GM21825 (cell line): ENCODE data around the gene LAPTM4A.
"Not testable (repeated sequence)": the region's sequence is repeated elsewhere in the genome, so short reads cannot be mapped to it uniquely, and the experiment has no call there.

ENCODE experiments used
- ATAC-seq: cut with Tn5 transposase; IDR thresholded peaks from one replicate; pipeline ENCODE4 v1.9.1; 2021; ENCODE audit warnings: mild to moderate bottlenecking, moderate library complexity; ENCODE audit not compliant: unreplicated experiment

LAPTM4A gene

GRCh38 chr2:20051532-20052228 is at the start of gene LAPTM4A:
TSS of gene LAPTM4A (minus strand) at chr2:20051628. CDS start at chr2:20051520, 108 bp downstream.
- ATAC-seq = peak; percentile 93

GRCh38 chr2:20100711-20101110 is 49.3 kb upstream of the LAPTM4A start:
- ATAC-seq = no peak

DNA sequence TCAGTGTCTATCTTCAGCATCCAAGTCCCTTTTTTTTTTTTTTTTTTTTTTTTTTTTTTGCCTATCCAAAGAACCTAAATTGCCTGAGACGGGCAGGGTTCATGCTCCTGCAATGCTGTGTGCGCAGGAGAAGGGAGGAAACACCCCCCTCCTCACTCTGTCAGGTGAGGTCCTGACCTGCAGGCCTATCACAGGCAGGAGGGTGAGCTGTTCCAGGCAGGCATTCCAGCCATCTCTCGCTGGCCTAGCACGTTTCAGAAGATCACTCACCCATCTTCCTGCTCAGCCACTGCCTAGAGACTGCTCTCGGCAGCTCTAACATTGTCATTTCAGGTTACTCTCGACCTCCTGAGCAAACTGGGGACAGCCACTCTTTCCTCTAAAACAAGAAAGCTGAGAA is 48.4 kb upstream of the LAPTM4A start:
- no peak for ATAC-seq

DNA sequence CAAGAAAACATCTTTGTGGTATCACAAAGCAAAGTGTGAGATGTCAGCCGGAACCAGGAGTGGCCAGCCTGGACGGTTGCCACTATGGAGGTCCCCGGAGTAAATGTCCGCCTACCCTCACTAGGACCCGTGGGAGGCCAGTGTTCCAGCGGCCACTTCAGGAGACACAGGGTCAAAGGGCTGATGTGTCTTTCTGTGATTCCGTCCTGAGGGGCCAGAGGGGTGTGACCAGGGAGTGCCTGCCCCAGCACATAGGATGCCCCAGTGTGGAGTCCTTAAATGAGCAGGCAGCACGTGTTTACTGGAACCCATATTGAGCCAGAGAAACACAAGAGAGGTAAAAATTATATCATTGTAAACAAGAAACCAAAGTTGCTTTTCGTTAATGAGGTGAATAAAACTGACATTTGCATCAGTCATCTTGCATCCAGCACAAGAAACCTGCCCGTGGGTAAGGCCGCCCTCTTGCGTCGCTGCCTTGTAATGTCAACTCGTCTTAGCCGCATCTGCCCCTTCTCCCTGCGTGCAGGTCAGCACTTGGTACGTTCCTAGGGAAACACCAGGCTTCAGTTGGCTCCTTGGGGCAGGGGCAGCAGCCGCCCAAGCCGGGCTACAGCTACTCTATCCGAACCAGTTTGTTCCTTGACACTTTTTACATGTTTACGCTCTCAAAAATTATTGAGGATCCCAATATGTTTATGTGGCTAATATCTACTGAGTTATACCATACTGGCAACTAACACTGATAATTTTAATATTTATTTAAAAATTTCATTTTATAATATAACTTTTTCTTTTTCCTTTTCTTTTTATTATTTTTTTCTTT is 46.7 kb upstream of the LAPTM4A start:
- peak; percentile 92 for ATAC-seq

GRCh38 chr2:20095469-20095868 is 44.0 kb upstream of the LAPTM4A start:
- no peak for ATAC-seq

DNA sequence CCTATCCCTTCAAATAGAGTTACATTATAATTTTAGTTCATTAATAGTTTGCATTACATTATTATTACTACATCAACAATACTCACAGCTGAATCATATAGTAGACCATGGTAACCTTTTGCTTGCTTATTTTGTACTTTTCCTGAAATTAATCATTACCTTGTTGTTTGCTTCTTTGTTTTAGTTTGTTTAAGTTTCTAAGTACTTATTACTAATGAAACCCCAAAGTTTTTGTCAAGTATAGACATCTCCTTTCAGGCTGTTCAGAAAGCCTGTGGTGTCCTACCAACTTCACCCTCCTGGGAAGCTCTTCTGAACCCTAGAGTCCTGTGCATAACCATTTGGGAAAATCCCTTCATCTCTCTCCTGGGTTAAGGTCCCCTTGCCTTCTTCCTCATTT is 43.5 kb upstream of the LAPTM4A start:
- ATAC-seq = no peak

GRCh38 chr2:20094142-20094755 is 42.8 kb upstream of the LAPTM4A start:
- ATAC-seq = no peak

GRCh38 chr2:20093263-20094141 is 42.1 kb upstream of the LAPTM4A start:
- no peak for ATAC-seq

GRCh38 chr2:20092901-20093235 is 41.4 kb upstream of the LAPTM4A start:
- ATAC-seq = no peak

GRCh38 chr2:20092226-20092900 is 40.9 kb upstream of the LAPTM4A start:
- no peak for ATAC-seq

GRCh38 chr2:20091305-20091991 is 40.0 kb upstream of the LAPTM4A start:
- no peak for ATAC-seq

DNA sequence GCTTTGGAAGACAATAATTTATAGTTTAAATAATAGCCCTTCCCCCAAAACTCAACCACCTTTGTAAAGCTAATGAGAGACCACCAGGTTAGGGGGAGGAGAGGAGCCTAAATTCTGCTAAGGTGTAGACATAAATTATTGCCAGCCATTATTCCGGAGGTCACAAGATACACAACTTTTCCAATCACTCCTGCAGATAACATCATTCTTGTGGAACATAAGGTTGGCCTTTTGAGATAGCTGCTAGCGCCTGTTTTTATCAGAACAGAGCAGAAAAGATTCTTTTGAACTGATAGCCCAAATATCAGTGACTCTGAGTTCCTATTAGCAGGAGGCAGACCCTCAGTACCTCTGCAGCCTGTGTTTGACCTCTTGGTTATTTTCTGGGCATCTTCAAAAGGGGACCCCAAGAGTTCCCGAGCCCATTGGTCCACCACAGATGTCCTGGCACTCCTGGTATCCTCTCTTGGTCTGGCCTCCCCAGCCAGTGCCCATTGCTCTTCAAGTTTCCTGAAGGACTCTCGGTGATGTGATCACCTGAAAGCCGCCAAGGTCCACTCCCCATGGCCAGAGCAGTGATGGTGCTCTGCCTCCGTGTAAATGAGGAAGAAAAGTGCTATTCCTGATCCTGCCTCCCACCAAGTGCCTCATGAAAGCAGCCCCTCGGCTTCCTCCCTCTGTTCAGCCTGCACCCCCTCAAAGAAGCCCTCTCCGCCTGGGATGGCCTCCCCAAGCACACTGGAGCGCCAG is 38.5 kb upstream of the LAPTM4A start:
- ATAC-seq = no peak

DNA sequence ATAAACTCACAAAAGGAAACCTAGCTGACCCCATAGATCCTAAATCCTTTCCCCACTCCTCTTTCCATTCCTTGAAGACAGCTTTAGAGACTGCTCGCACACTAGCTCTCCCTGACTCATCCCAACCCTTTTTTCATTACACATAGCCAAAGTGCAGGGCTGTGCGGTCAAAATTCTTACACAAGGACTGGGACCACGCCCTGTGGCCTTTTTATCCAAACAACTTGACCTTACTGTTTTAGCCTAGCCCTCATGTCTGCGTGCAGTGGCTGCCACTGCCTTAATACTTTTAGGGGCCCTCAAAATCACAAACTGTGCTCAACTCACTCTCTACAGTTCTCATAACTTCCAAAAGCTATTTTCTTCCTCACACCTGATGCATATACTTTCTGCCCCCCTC is 34.5 kb upstream of the LAPTM4A start:
- ATAC-seq = not testable (repeated sequence)

- not testable (repeated sequence) for ATAC-seq
Observed at GRCh38 chr2:20082812-20083211, 31.4 kb upstream of the LAPTM4A start.

DNA sequence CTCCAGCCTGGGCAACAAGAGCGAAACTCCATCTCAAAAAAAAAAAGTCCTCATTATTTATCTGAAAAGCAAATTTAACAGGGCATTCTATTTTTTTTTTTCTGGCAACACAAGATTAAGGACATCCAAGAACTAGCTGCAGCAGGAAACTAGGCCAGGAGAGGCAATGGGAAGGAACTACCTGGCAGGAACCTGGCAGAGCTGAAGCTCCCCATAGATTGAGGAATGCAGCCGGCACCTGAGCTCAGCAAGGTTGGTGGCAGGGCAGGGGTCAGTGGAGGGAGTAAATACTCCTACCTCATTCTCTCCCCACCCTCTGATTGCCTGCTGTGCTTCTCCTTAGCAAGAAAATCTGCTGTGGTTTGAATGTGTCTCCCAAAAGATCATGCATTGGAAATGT is 30.4 kb upstream of the LAPTM4A start:
- no peak for ATAC-seq

- ATAC-seq = no peak
Observed at GRCh38 chr2:20080839-20081415, 29.5 kb upstream of the LAPTM4A start.

- no peak for ATAC-seq
Observed at GRCh38 chr2:20080428-20080827, 29.0 kb upstream of the LAPTM4A start.

- no peak for ATAC-seq
Observed at GRCh38 chr2:20079546-20080115, 28.2 kb upstream of the LAPTM4A start.
